Fibroblast of lung (primary cell): ENCODE results near the gene SLC12A4. TPM values are rescaled to one million over a fixed set of nuclear protein-coding genes. Genes with fewer than 3 reads are reported as not detected.

Source experiments
- DNase-seq, 2 donors: peaks; one replicate each; pipeline versions ENCODE4 v3.0.0 to v3.0.0-alpha.2; 2010; ENCODE audit warnings: low read depth in 2 of 2
- H2AFZ ChIP-seq: 2 replicates; pipeline ENCODE4 v1.5.1; 2012; ENCODE audit warnings: low read length, control low read depth, inconsistent platforms
- H3K27ac ChIP-seq: 2 replicates; pipeline ENCODE4 v1.5.1; 2011; ENCODE audit warnings: low read length, control low read depth; ENCODE audit not compliant: insufficient read depth
- H3K27me3 ChIP-seq: 2 replicates; pipeline ENCODE4 v1.5.1; 2011; ENCODE audit warnings: mild to moderate bottlenecking, low read length; ENCODE audit not compliant: control insufficient read depth, insufficient read depth
- H3K36me3 ChIP-seq: 2 replicates; pipeline ENCODE4 v1.5.1; 2011; ENCODE audit warnings: low read length; ENCODE audit not compliant: control insufficient read depth, insufficient read depth
- H3K4me1 ChIP-seq: 2 replicates; pipeline ENCODE4 v1.5.1; 2011; ENCODE audit warnings: low read length; ENCODE audit not compliant: control insufficient read depth, insufficient read depth; ENCODE audit errors: extremely low read depth
- H3K4me2 ChIP-seq: 2 replicates; pipeline ENCODE4 v1.5.1; 2011; ENCODE audit warnings: low read length, control low read depth; ENCODE audit not compliant: insufficient read depth; ENCODE audit errors: extremely low read depth
- H3K4me3 ChIP-seq, 4 experiments: fragments of 200-600 bp in 1 of 4; sonication (generic) in 1 of 4; replicated peaks in 1 of 4; 2 replicates each; pipeline ENCODE4 v1.5.1; 2011 to 2016; ENCODE audit warnings: low read length in 4 of 4, low read depth in 3 of 4, mild to moderate bottlenecking in 3 of 4, control low read depth in 2 of 4, inconsistent platforms in 1 of 4, mixed read lengths in 1 of 4; ENCODE audit not compliant: insufficient read depth in 1 of 4; ENCODE audit errors: control extremely low read depth in 1 of 4
- H3K79me2 ChIP-seq: 2 replicates; pipeline ENCODE4 v1.5.1; 2012; ENCODE audit warnings: mild to moderate bottlenecking, low read length, inconsistent platforms; ENCODE audit not compliant: control insufficient read depth, insufficient read depth
- H3K9ac ChIP-seq: 2 replicates; pipeline ENCODE4 v1.5.1; 2011; ENCODE audit warnings: mild to moderate bottlenecking, low read length, control low read depth; ENCODE audit not compliant: insufficient read depth
- H3K9me3 ChIP-seq: 2 replicates; pipeline ENCODE4 v1.5.1; 2012; ENCODE audit warnings: low read depth, low read length; ENCODE audit not compliant: control insufficient read depth, insufficient read depth
- H4K20me1 ChIP-seq: 2 replicates; pipeline ENCODE4 v1.5.1; 2011; ENCODE audit warnings: low read length; ENCODE audit not compliant: control insufficient read depth, insufficient read depth; ENCODE audit errors: extremely low read depth
- CTCF ChIP-seq, 2 donors: IDR thresholded peaks in 1 of 2; conservative IDR thresholded peaks in 1 of 2; 1 replicate in 1 of 2; 2 replicates in 1 of 2; pipeline ENCODE4 v1.5.1; 2011 to 2012; ENCODE audit warnings: low read length in 2 of 2, control low read depth in 1 of 2, inconsistent platforms in 1 of 2, low read depth in 1 of 2, mild to moderate bottlenecking in 1 of 2
- EZH2 ChIP-seq: IDR thresholded peaks from 2 replicates; pipeline ENCODE4 v1.5.1; 2012; ENCODE audit warnings: low read length, control low read depth, mild to moderate bottlenecking; ENCODE audit errors: missing control alignments
- polyA plus RNA-seq, 2 donors: library from polyadenylated mRNA; depleted of rRNA in 1 of 2; stranded (reverse) in 1 of 2; unstranded in 1 of 2; fragments of >200 nt; gene quantifications; 2 replicates each; pipeline ENCODE4 v1.2.1, GENCODE V29; 2011 to 2012; ENCODE audit warnings: missing spikeins in 1 of 2
- total RNA-seq: library from RNA; depleted of rRNA; stranded (reverse); fragments of >200 nt; gene quantifications from 2 replicates; pipeline ENCODE4 v1.2.1, GENCODE V29; 2014

Gene SLC12A4
- total and polyA plus RNA-seq, 2 donors (not counting 1 experiment from before 2014, with no cell fraction given): 42.2 to 120 TPM

GRCh38 chr16:67902831-67903230 is 65.6 kb downstream of the SLC12A4 start:
- TF ChIP-seq EZH2 (no peak), CTCF (conservative IDR thresholded peaks at IDR 0.05 in 1 of 2, IDR thresholded peaks at IDR 0.05 in 1 of 2; ENCODE audit: low read depth in 1 of 2, low read length in 2 of 2) (no peak)
- Histone ChIP-seq H3K9me3 (no peaks in the 10 kb centered on the region), H3K27ac (no peak overlapping the region), H4K20me1 (no peaks in the 10 kb centered on the region), H3K4me2 (no peak overlapping the region), H2AFZ (no peak overlapping the region), H3K27me3 (no peaks in the 10 kb centered on the region), H3K4me1 (no peaks in the 10 kb centered on the region), H3K4me3 (no peak overlapping the region), H3K9ac (no peak overlapping the region), H3K79me2 (peaks cover 8% of the 10 kb centered on the region), H3K36me3 (no peaks in the 10 kb centered on the region)
- DNase-seq: no peak

- H3K79me2 ChIP-seq: peaks cover 12% of the 10 kb centered on the region
- no peak overlapping the region for H3K27ac ChIP-seq
- no peaks in the 10 kb centered on the region for H3K4me1 ChIP-seq
- no peak overlapping the region for H3K4me2 ChIP-seq
- no peaks in the 10 kb centered on the region for H3K9me3 ChIP-seq
- H3K36me3 ChIP-seq: no peaks in the 10 kb centered on the region
- no peaks in the 10 kb centered on the region for H4K20me1 ChIP-seq
- no peak for DNase-seq
- no peak overlapping the region for H3K4me3 ChIP-seq
- no peak for TF ChIP-seq CTCF (conservative IDR thresholded peaks at IDR 0.05 in 1 of 2, IDR thresholded peaks at IDR 0.05 in 1 of 2; ENCODE audit: low read depth in 1 of 2, low read length in 2 of 2)
- no peak for TF ChIP-seq EZH2
- H2AFZ ChIP-seq: no peak overlapping the region
- no peaks in the 10 kb centered on the region for H3K27me3 ChIP-seq
- no peak overlapping the region for H3K9ac ChIP-seq
Measured at GRCh38 chr16:67901734-67902133, 66.7 kb downstream of the SLC12A4 start.

- no peak for TF ChIP-seq EZH2
- TF ChIP-seq CTCF (conservative IDR thresholded peaks at IDR 0.05 in 1 of 2, IDR thresholded peaks at IDR 0.05 in 1 of 2; ENCODE audit: low read depth in 1 of 2, low read length in 2 of 2): no peak
- H3K4me2 ChIP-seq: no peak overlapping the region
- H3K9me3 ChIP-seq: no peaks in the 10 kb centered on the region
- H3K79me2 ChIP-seq: peaks cover 35% of the 10 kb centered on the region
- no peak overlapping the region for H3K9ac ChIP-seq
- no peaks in the 10 kb centered on the region for H3K27me3 ChIP-seq
- peaks cover 6% of the 10 kb centered on the region for H3K4me1 ChIP-seq
- H3K4me3 ChIP-seq: no peak overlapping the region
- DNase-seq: peak in 1 of 2 donors; percentile 57
- H2AFZ ChIP-seq: no peak overlapping the region
- no peaks in the 10 kb centered on the region for H4K20me1 ChIP-seq
- no peak overlapping the region for H3K27ac ChIP-seq
- no peaks in the 10 kb centered on the region for H3K36me3 ChIP-seq
Measured at GRCh38 chr16:67897231-67897630, 71.2 kb downstream of the SLC12A4 start.
